Ammon's horn (tissue), 1 donor: ENCODE data around the gene SUSD2.
"Not testable (repeated sequence)": the region's sequence is repeated elsewhere in the genome, so short reads cannot be mapped to it uniquely, and the experiment has no call there.

ENCODE experiments used
- DNase-seq: peaks from one replicate; pipeline ENCODE4 v3.0.0-alpha.2; 2016; ENCODE audit warnings: low spot score

Gene SUSD2

DNA sequence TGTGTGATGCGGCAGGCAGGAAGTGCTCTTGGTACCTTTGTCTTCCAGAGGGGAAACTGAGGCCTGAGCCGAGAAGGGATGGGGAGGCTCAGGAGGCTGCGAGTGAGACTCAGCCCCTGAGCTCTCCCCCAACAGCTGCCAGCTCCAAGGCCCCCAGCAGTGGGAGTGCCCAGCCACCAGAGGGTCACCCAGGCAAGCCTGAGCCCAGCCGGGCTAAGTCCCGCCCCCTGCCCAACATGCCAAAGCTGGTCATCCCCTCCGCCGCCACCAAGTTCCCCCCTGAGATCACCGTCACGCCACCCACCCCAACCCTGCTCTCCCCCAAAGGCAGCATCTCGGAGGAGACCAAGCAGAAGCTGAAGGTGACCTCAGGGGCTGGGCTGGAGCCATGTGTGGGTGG lies 3.8 kb upstream of the SUSD2 start:
- DNase-seq: no peak

DNA sequence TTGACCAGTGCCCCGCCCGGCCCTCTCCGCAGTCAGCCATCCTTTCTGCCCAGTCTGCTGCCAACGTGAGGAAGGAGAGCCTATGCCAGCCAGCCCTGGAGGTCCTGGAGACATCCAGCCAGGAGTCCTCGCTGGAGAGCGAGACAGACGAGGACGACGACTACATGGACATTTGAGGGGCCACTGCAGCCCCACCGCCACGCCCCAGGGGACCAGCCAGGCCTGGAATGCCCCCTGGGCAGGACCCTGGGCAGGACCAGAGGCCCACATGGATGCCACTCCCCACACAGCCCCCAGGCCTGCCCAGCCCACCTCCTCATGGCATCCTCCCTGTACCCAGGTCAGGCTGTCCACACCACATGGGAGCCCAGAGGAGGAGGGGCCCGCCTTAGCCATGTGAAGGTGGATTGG lies 3.3 kb upstream of the SUSD2 start:
- no peak for DNase-seq

DNA sequence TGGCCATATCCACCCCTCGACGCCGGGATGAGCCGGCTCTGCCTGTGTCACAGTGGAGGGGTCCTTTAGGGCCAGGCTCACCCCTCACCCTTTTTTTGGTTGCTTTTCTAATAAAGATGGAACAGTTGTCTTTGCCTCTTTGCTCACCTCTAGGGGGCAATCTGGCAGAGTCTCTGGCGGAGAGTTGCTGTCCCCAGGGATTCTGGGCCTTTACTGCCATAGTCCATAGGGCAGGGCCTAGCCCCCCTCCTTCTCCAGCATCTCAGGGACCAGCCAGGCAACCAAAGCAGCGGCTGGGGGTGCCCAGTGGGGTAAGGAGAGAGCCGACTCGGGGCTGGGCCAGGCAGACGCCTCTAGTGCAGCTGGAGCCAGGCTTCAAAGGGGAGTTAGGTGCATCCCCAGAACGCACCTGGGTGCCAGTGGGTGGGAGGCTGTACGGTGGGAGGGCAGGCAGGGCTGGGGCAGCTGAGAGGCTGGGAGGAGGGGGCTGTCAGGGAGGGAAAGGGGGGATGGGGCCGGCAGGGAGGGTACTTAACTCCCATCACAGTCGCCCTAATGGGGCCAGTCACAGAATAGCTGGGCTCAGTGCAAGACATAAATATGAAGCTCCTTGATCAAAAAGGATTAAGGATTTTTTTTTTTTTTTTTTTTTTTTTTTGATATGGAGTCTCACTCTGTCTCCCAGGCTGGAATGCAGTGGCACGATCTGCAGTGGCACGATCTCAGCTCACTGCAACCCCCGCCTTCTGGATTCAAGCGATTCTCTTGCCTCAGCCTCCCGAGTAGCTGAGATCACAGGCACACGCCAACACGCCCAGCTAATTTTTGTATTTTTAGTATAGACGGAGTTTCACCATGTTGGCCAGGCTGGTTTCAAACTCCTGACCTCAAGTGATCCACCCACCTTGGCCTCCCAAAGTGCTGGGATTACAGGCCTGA lies 2.5 kb upstream of the SUSD2 start:
- no peak for DNase-seq

DNA sequence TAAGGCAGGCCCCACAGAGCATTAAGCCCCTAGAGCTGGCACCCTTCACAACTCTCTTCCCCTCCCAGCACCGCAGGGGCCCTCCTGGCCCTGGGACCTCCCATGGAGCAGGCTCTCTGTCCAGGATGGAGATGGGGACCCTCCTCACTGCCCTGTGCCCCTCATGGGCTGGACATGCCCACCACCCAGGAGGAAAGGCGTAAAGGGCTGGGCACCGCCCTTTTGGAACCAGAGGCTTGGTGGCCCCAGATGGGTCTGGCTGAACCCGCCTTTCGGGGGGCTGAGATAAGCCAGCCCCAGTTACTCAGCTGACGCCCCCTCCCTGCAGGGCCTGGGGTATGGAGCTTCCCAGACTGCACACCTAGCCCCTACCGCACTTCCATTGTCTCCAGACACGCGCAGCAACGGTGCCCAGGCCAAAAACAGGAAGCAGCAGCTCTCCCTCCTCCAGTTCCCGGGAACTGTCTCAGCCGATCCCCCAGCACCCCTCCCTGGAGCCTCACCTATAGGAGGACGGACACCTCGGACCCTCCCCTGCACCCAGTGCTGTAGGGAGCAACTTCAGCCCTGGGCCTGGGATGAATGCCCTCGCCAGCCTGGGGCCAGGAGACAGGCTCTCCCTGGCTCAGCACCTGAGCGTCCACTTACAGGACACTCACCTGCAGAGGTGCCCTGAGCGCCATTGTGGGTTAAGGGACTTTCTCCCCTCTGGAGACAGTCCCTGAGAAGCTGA lies 1.6 kb upstream of the SUSD2 start:
- no peak for DNase-seq

DNA sequence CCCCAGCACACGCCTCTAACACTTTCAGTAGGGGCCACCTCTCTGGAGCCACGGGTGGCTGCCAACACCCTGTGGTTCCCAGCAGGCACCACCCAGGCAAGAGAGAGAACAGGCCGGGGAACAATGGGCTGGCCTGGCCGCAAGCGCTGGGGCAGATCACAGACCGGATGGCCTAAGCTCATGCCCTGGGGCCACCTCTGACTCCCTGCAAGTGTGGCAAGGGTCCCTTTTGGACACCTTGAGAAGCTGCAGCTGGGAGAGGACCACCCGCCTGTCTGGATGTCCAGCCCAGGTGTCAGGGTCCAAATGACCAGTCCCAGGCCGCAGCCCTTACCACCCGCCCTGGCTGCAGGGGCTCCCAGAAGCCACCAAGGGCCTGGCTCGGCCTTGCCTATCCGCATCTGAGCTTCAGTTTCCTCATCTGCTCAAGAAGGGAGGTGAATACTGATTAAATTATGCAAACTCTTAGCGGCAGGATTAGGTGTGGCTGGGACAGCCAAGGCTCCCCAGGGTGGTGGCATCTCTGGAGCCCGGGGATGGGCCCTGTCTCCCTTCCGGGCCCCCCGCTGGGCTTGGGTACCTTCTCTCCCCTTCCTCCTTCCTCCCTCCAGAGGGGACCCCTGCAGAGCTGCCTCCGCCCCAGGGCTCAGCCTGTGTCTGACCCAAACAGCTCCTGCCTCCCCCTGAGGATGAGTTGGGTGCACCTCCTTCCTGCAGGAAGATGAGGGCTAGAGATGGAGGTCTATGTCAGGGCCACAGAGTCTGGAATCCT lies 785 bp upstream of the SUSD2 start:
- no peak for DNase-seq

DNA sequence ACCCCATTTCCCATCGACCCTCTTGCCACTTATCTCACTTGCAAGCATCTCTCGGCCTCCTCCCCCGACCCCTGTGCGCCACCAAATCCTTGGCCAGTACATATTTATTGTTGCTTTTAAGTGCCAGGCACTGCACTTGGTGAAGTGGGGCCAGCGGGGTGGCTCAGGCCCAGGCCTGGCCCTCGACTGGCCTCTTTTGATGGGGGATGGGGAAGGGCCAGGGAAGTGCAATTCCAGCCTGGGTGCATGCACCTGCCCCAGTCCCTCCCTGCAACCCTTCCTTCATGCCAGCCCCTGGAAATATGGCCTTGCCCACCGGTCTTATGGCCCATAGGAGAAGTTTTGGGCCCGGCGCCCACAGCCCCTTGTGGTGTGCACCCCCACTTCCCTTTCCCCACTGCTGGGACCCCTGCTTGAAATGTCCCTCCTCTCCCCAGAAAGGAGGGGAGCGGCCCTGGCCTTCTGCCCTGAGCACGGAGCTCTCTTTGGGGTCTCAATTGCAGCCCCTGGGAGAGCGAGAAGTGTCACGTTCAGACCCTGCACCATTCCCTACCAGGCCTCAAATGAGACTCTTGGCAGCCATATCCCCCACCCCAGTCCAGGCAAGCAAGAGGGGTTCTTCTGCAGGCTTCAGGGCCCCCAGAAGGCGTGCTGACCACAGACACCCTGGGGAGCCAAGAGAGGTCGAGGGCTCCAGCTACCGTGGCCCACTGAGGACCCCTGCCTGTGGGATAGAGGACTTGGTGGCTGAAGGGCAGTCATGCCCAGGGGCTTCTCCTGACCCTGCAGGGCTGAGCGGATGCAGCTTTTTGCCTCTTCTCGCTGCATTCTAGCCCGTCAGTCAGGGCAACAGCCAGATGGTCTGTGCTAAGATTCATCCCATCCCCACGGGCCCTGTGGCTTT lies 961 bp downstream of the SUSD2 start:
- no peak for DNase-seq

DNA sequence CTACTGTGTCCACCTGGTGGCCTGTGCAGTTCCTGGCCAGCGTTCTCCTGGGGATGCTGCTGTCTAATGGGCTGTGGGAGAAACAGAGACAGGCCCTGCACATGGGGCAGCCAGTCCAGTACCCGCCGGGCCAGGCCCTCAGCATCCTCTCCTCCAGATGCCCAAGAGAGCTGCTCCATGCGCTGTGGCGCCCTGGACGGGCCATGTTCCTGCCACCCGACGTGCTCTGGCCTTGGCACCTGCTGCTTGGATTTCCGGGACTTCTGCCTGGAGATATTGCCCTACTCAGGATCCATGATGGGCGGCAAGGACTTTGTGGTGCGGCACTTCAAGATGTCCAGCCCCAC lies 1.6 kb downstream of the SUSD2 start:
- not testable (repeated sequence) for DNase-seq

DNA sequence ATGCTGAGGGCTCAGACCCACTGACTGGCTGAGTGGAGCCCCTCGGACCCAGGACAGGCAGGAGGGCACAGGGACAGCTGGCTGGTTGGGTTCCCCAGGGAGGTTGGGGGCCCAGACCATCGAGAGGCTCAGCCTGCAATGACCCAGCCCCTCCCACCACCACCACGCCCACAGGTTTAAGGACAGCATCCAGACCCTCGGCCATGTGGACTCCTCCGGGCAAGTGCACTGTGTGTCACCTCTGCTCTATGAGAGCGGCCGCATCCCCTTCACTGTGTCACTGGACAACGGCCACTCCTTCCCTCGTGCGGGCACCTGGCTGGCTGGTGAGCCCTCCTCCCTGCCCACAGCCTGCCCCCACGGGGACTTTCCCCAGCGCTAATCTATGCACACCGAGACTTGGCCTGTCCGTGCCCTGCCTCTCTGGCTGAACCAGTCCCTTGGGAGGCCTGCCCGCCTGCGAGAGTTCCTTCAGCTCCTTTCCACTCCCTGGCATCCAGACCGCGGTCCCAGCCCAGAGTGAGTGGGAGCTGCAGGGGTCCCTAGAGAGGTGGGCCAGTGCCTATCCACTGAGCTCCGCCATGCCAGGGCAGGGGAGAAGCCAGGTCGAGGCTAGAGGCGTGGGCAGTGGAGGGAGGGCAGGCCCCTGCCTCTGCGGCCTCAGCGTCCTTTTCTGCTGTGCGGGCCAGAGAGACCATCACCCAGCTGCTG lies 2.2 kb downstream of the SUSD2 start:
- DNase-seq: no peak

DNA sequence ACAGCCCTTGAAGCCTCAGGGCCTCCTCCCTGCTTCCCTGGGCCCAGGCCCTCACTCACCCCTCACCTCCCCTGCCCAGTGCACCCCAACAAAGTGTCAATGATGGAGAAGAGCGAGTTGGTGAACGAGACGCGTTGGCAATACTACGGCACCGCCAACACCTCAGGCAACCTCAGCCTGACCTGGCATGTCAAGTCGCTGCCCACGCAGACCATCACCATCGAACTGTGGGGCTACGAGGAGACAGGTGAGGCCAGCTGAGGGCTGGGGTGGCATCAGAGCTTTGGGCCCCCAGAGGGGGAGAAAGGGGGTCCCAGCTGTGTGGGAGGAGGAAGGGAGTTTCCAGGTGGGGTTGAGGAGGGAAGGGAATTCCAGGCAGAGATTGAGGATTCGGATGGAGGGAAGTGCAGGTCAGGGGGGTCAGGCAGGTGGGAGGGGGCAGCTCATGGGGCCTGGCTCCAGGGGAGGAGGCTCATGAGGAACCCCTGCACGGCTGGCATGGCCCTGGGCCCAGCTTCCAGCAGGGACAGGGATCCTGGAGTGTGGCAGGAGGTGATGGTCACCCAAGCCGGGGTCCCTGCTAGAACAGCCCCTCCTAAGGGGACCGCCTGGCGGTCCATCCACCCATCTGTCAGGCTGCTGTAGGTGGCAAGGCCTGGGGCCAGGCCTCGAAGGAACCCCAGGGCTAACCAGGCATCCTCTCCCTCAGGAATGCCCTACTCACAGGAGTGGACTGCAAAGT lies 2.9 kb downstream of the SUSD2 start:
- DNase-seq: no peak

DNA sequence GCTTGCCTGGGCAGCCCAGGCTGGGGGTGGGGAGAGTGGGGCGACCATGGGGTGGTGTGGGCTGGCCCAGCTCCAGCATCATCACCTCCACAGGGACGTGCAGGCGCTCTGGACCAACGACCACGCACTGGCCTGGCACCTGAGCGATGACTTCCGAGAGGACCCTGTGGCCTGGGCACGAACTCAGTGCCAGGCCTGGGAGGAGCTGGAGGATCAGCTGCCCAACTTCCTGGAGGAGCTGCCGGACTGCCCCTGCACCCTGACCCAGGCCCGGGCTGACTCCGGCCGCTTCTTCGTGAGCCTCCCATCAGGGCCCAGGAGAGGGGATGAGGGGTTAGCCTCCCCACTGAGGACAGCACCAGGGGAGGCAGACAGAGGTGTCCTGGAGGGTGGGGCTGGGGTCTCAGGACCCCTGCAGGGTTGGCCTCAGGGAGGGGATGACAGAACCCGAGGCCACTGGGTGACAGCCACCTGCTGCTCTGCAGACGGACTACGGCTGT lies 3.8 kb downstream of the SUSD2 start:
- DNase-seq: no peak

DNA sequence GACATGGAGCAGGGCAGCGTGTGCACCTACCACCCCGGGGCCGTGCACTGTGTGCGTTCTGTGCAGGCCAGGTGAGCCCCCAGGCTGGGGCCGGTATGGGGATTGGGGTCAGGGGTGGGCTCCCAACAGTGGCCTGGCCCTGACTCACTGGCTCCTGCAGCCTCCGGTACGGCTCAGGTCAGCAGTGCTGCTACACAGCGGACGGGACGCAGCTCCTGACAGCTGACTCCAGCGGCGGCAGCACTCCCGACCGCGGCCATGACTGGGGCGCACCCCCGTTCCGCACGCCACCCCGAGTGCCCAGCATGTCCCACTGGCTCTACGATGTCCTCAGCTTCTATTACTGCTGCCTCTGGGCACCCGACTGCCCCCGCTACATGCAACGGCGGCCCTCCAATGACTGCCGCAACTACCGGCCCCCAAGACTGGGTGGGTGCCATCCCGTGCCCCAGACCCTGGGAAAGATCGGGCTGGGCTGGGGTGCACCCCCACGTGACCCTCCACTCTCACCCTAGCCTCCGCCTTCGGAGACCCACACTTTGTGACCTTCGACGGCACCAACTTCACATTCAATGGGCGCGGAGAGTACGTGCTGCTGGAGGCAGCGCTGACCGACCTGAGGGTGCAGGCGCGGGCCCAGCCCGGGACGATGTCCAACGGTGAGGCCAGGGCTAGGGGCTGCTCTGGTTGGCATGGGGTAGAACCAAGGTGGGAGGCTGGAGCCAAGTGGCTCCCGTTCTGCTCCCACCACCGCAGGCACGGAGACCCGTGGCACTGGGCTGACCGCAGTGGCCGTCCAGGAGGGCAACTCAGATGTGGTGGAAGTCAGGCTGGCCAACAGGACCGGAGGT lies 4.4 kb downstream of the SUSD2 start:
- no peak for DNase-seq

DNA sequence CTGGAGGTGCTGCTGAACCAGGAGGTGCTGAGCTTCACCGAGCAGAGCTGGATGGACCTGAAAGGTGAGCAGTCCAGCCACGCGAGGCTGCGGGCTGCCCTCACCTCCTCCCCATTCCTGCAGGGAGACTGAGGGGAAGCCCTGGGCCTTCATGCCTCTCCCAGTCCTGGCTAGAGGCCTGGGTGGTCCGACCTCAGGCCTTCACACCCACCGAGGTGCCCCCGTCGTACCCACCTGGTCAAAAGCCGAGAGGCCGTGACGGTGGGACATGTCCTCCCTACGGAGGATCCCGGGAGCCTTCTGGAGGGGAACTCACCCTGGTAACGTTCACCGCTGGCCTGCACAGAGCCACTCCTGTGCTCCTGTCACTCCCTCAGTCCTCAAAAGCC lies 5.1 kb downstream of the SUSD2 start:
- no peak for DNase-seq

DNA sequence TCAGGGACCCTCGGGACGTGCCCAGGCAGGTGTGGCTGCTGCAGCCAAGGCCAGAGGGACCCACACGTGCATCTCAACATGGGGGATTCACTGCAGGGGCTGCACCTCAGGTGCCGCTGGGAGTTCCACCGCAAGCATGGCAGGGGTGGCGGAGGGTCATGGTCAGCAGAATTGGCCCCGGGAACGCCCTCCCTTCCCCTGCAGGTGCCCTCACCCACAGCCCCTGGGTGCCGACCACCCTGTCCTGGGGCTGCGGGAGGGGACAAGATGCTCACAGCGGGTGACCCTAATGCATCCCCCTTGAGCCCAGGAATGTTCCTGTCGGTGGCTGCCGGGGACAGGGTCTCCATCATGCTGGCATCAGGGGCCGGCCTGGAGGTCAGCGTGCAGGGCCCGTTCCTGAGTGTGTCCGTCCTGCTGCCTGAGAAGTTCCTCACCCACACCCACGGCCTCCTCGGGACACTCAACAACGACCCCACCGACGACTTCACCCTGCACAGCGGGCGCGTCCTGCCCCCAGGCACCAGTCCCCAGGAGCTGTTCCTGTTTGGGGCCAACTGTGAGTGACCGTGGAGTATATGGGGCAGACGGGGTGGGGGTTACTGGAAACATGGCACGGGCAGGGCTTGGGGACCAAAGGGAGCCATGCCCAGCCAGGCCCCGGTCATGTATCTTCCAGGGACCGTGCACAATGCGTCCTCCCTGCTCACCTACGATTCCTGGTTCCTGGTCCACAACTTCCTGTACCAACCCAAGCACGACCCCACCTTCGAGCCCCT lies 5.8 kb downstream of the SUSD2 start:
- no peak for DNase-seq

DNA sequence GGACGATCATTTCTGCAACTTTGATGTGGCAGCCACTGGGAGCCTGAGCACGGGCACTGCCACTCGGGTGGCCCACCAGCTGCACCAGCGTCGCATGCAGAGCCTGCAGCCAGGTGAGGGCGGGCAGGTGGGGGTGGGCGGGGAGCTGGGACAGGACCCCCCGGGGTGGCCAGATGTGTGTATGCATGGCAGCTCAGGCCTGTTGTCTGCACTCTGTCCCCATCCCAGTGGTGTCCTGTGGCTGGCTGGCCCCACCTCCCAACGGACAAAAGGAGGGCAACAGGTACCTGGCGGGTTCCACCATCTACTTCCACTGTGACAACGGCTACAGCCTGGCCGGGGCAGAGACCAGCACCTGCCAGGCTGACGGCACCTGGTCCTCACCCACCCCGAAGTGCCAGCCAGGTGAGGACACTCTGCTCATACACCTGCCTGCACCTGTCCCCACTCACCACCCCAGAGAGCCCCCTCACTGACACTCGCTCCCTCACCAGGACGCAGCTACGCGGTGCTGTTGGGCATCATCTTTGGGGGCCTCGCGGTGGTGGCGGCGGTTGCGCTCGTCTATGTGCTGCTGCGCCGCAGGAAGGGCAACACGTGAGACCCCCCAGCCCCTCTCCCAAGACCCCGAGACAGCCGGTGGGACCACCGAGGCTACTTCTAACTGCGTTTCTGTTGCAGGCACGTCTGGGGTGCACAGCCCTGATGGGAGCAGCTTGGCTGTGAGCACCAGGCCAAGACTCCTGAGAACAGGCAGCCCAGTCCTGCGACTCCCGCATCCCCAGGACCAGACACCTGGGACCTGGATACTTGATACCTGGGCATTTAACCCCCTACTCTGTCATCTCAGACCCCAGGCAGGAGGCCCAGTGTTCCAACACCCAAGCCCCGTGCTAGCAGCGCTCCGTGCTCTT lies 6.7 kb downstream of the SUSD2 start:
- DNase-seq: no peak

DNA sequence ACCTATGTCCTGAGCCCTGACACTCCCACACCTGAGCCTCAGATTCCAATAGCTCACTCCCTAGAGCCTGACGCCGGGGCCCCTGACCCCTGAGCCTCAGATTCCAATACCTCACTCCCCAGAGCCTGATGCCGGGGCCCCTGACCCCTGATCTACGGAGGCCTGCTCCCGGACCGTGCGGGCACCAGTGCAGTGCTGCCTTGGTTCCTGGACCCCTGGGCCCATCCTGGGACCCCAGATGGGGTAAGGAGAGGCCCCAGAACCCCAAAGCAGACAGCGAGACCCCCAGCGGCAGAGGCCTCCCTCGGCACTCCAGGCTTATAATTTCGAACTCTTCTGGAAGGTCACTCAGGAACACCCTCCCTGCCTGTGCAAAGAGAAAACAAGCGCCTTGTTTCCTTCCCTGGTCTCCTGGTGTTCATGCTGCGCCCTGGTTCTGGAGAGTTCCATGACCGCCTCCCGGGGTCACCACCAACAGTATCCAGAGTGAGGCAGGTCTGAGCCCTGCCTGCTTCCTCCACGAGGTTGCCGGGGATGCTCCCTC lies 7.5 kb downstream of the SUSD2 start:
- DNase-seq: no peak

DNA sequence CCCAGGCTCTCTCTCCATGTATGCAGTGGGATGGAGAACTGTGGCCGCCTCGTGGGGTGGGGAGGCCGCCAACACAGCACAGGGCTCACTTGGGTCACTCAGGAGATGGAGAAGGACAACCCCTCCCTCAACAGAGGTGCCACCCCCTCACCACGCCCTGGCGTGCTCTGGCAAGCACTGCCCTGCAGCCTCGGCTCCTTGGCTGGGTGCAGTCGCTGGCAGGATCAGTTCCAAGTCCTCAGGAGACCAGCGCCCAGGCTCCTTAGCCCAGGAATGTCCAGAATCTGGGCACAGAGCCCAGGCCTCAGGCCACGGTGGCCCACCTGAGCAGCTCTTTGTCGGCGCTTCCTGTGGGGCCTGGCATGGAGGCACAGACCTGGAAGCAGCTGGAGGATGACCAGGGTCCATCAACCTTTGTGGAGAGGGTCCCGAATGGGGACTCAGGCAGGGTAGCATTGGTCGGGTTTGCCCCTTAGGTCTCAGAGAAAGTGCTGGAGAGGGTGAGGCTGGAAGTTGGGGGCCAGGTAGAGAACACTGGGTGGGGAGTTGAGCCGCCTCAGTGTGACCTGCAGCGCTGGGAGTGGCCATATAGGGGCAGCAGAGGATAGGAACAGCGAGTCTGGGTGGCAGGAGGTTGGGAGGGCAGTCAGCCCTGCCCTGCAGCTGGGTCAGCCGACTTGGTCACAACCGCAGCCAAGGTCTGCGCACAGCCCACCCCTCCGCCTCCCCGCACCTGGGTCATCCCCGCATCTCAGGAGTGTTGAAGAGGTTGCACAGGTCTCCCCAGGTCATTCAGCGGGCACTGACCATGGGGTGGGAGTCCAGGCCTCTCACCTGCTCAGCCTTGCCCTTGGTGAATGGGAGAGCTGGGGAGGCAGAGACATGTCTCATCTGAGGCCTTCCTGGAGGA lies 8.2 kb downstream of the SUSD2 start:
- DNase-seq: peak; percentile 69
